ENCODE data around the gene STYX.

DNA sequence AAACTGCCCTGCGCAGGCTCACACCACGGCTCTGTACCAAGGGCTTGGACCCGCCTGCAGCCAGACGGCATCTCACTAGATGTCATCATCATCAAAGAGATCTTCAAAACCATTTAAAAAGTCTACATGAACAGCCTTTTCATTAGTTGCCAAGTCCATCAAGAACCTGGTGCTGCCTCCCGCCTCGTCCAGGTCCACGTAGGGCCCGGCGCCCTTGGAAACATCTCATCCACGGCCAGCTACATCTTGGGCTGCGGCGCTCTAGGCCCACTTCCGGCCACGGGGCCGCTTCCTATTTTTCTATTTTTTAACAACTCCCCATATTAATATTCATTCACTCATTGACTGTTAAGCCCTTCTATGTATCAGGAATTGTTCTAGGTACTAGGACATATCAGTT lies 68.9 kb downstream of the STYX start:
- TF ChIP-seq POLR2A (IDR thresholded peaks at IDR 0.05), result no peak
- TF ChIP-seq, protein P1, sequence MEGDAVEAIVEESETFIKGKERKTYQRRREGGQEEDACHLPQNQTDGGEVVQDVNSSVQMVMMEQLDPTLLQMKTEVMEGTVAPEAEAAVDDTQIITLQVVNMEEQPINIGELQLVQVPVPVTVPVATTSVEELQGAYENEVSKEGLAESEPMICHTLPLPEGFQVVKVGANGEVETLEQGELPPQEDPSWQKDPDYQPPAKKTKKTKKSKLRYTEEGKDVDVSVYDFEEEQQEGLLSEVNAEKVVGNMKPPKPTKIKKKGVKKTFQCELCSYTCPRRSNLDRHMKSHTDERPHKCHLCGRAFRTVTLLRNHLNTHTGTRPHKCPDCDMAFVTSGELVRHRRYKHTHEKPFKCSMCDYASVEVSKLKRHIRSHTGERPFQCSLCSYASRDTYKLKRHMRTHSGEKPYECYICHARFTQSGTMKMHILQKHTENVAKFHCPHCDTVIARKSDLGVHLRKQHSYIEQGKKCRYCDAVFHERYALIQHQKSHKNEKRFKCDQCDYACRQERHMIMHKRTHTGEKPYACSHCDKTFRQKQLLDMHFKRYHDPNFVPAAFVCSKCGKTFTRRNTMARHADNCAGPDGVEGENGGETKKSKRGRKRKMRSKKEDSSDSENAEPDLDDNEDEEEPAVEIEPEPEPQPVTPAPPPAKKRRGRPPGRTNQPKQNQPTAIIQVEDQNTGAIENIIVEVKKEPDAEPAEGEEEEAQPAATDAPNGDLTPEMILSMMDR (IDR thresholded peaks at IDR 0.05), result no peak
